Measurements from ENCODE around the gene HRK. TPM values are rescaled to one million over a fixed set of nuclear protein-coding genes. Genes with fewer than 3 reads are reported as not detected.

The HRK gene
- total and polyA plus RNA-seq, 11 donors, result 0.03 to 1.3 (median 0.19) TPM; not detected in 2

GRCh38 chr12:116808113-116809105 lies 72.8 kb downstream of the HRK start:
- 71 to 83% (median 81%) methylated on average over 17 to 18 of the region's 18 CpGs for WGBS, 4 donors
- Histone ChIP-seq H3K27ac (no peak overlapping the region), H3K4me3 (no peak overlapping the region), H3K9me3 (no peaks in the 10 kb centered on the region), H3K36me3 (no peaks in the 10 kb centered on the region), H3K4me1 (no peaks in the 10 kb centered on the region), H3K27me3 (no peaks in the 10 kb centered on the region)
- no peak for TF ChIP-seq POLR2A (IDR thresholded peaks at IDR 0.05)
- TF ChIP-seq, protein P1, sequence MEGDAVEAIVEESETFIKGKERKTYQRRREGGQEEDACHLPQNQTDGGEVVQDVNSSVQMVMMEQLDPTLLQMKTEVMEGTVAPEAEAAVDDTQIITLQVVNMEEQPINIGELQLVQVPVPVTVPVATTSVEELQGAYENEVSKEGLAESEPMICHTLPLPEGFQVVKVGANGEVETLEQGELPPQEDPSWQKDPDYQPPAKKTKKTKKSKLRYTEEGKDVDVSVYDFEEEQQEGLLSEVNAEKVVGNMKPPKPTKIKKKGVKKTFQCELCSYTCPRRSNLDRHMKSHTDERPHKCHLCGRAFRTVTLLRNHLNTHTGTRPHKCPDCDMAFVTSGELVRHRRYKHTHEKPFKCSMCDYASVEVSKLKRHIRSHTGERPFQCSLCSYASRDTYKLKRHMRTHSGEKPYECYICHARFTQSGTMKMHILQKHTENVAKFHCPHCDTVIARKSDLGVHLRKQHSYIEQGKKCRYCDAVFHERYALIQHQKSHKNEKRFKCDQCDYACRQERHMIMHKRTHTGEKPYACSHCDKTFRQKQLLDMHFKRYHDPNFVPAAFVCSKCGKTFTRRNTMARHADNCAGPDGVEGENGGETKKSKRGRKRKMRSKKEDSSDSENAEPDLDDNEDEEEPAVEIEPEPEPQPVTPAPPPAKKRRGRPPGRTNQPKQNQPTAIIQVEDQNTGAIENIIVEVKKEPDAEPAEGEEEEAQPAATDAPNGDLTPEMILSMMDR (IDR thresholded peaks at IDR 0.05), result no peak
- DNase-seq (no peak), ATAC-seq (no peak)
- intact Hi-C loops (cut with DNase I), result no loop called here

- 89 to 94% (median 92%) methylated on average over 6 of the region's 6 CpGs for WGBS, 4 donors
- TF ChIP-seq POLR2A (IDR thresholded peaks at IDR 0.05), result no peak
- TF ChIP-seq, protein P1 (IDR thresholded peaks at IDR 0.05), result no peak
- H3K27ac ChIP-seq, result no peak overlapping the region
- H3K4me1 ChIP-seq, result no peaks in the 10 kb centered on the region
- no peak overlapping the region for H3K4me3 ChIP-seq
- no peaks in the 10 kb centered on the region for H3K27me3 ChIP-seq
- H3K9me3 ChIP-seq, result no peaks in the 10 kb centered on the region
- ATAC-seq (no peak), DNase-seq (no peak)
- H3K36me3 ChIP-seq, result no peaks in the 10 kb centered on the region
- intact Hi-C loops (cut with DNase I), result no loop called here
Measured at GRCh38 chr12:116807546-116807945, 73.7 kb downstream of the HRK start.

GRCh38 chr12:116806845-116807440 lies 74.3 kb downstream of the HRK start:
- no peaks in the 10 kb centered on the region for H3K36me3 ChIP-seq
- no peak for DNase-seq
- intact Hi-C loops (cut with DNase I), result no loop called here
- H3K4me1 ChIP-seq, result no peaks in the 10 kb centered on the region
- WGBS, 4 donors, result 69 to 77% (median 73%) methylated on average over 10 of the region's 10 CpGs
- no peaks in the 10 kb centered on the region for H3K9me3 ChIP-seq
- H3K27ac ChIP-seq, result no peak overlapping the region
- H3K27me3 ChIP-seq, result no peaks in the 10 kb centered on the region
- no peak overlapping the region for H3K4me3 ChIP-seq
- TF ChIP-seq POLR2A (IDR thresholded peaks at IDR 0.05), result no peak
- TF ChIP-seq, protein P1 (IDR thresholded peaks at IDR 0.05), result no peak
- no peak for ATAC-seq

Other genes starting within 250 kb of the HRK start
- gene SPRING1, start 143.4 kb downstream of the HRK start, total RNA-seq, result 10 to 100 TPM in 6 of 9 donors, 1 to 10 TPM in 3; 8.2 to 24.4 (median 14.6) TPM
- 10 to 100 TPM in 1 of 2 donors, 1 to 10 TPM in 1; 9.2 to 14.0 TPM for gene SPRING1, start 143.4 kb downstream of the HRK start, polyA plus RNA-seq
- 1 to 10 TPM in 6 of 9 donors, under 1 TPM in 3; 0.58 to 2.4 (median 1.7) TPM for gene RNFT2, start 143.1 kb downstream of the HRK start, total RNA-seq
- under 1 TPM; 0.68 to 0.72 TPM for gene RNFT2, start 143.1 kb downstream of the HRK start, polyA plus RNA-seq
- 1 to 10 TPM; 5.4 to 9.7 (median 7.1) TPM for gene FBXW8, start 29.5 kb upstream of the HRK start, total RNA-seq
- 1 to 10 TPM; 2.4 to 5.2 TPM for gene FBXW8, start 29.5 kb upstream of the HRK start, polyA plus RNA-seq
- 10 to 100 TPM; 25.2 to 94.1 (median 72.2) TPM for gene TESC, start 218.0 kb upstream of the HRK start, total RNA-seq
- gene TESC, start 218.0 kb upstream of the HRK start, polyA plus RNA-seq, result 10 to 100 TPM; 40.5 to 88.8 TPM

Measured in heart left ventricle (tissue), 16 donors.